NCI-H146 treated with DMSO at 0.1 percent for 48 hours (cell line): ENCODE data around the gene GOLPH3.

Experiments
- DNase-seq: peaks from one replicate; lab custom pipeline; 2025; ENCODE audit not compliant: unreplicated experiment; lab: John Stamatoyannopoulos, UW

GOLPH3 gene

GRCh38 chr5:32076699-32077695 lies 97.1 kb downstream of the GOLPH3 start:
- DNase-seq = peak; percentile 14
